Stimulated activated naive B cell treated with anti-CD40 and anti-IgM and Interleukin-4, amounts not matched to agents 10 μg/mL and 1 μg/mL and 100 μg/mL, for 72 hours (primary cell): ENCODE results near the gene GPX1.

Experiments used
- ATAC-seq, 2 donors: fragments of 150-1000 bp; cut with Tn5 transposase; replicated peaks; 2 replicates each; pipeline ENCODE4 v1.10.0; 2021; ENCODE audit warnings: moderate library complexity in 1 of 2
- DNase-seq: peaks from one replicate; pipeline ENCODE4 v3.0.0; 2021
- H3K27ac Mint-ChIP-seq: one replicate; pipeline ENCODE4 v1.8.0; 2022; ENCODE audit warnings: mild to moderate bottlenecking, mixed read lengths
- H3K27me3 Mint-ChIP-seq, 2 donors: one replicate each; pipeline ENCODE4 v1.8.0; 2022; ENCODE audit warnings: mixed read lengths in 2 of 2
- H3K36me3 Mint-ChIP-seq, 2 donors: one replicate each; pipeline ENCODE4 v1.8.0; 2022; ENCODE audit warnings: mixed read lengths in 2 of 2, mild to moderate bottlenecking in 1 of 2
- H3K4me1 Mint-ChIP-seq, 2 donors: one replicate each; pipeline ENCODE4 v1.8.0; 2022; ENCODE audit warnings: mixed read lengths in 2 of 2, mild to moderate bottlenecking in 1 of 2
- H3K4me3 Mint-ChIP-seq, 2 donors: one replicate each; pipeline ENCODE4 v1.8.0; 2022; ENCODE audit warnings: mild to moderate bottlenecking in 2 of 2, mixed read lengths in 2 of 2, moderate library complexity in 1 of 2
- H3K9me3 Mint-ChIP-seq, 2 donors: one replicate each; pipeline ENCODE4 v1.8.0; 2022; ENCODE audit warnings: mixed read lengths in 2 of 2, mild to moderate bottlenecking in 1 of 2

GPX1 gene

DNA sequence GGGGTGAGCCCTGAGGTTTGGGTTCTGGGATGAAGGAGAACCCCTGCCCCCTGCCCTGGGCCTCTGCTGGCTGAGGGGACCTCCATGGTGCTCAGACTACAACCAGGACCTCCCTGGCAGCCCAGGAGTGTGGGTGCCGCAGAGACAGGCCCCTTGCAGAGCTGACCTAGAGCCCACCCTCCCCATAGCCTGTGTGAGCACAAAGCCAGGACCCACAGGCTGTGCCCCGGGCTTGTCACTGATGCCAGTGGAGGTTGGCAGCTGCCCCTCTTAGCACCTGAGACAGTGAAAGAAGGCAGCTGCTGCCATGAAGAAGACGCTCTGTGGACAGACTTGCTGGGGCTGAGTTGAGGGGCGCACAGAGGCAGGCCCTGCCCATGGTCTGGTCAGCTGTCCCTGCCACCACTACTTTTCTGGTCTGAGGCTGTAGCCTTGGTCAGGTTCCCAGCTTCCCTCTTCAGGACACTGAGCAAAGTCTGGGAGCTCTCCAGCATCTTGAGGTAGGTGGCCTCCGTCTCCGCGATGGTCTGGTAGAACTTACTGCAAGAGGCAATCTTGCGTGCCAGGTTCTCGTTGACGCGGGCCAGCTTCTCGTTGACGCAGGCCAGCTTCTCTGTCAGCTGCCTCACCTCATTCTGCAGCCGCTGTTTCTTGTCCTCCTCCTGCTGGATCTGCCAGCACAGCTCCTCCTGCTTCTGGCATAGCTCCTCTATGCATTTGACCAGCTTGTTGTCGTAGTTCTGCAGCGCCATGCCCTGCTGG lies 41.3 kb downstream of the GPX1 start:
- H3K27ac Mint-ChIP-seq = no peak overlapping the region

DNA sequence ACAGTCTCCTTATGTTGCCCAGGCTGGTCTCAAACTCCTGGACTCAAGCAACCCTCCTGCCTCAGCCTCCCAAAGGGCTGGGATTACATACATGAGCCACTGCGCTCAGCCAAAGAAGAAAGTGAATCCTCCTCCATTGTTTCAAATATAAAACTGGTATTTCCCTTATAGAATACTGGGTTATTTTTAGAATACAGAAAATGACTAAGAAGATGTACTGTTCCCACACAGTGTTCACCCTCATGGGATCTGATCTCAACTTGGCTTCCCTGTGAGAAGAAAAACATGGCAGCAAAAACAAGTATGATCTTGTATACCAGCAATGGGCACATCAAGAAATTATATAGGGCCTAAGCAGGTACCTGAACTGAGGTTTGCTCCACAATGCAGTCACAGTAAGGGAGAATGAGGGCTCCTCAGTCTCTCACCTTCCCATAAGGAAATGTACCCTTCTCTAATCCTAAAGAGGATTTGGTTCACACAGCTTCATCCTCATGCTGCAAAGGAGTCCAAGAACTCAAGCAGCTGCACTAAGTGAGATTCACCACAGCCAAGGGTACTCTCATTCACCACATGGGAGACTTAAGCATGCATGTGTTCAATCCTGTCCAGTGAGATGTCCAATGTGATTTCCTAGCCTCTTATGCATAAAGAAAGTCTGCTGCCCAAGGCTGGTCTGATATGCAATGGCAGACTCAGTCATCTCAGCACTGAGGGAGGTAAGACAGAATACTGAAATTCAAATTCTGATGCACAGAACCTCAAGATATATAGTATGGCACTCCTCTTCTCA lies 44.1 kb downstream of the GPX1 start:
- peaks cover 27 to 41% of the 10 kb centered on the region in 2 donors for H3K36me3 Mint-ChIP-seq
- no peak for DNase-seq
- peaks cover 9% of the 10 kb centered on the region in 2 donors for H3K4me1 Mint-ChIP-seq
- no peaks in the 10 kb centered on the region for H3K9me3 Mint-ChIP-seq
- H3K27ac Mint-ChIP-seq = peak overlapping the region; percentile 66
- no peaks in the 10 kb centered on the region for H3K27me3 Mint-ChIP-seq
- peak in 1 of 2 donors; percentile 70 for ATAC-seq
- no peak overlapping the region for H3K4me3 Mint-ChIP-seq

More for the DNA sequence above, 41.3 kb downstream of the GPX1 start:
- no peak for ATAC-seq
- Mint-ChIP-seq H3K4me3 (no peak overlapping the region), H3K36me3 (peaks cover 31 to 40% of the 10 kb centered on the region in 2 donors), H3K27me3 (no peaks in the 10 kb centered on the region), H3K9me3 (no peaks in the 10 kb centered on the region), H3K4me1 (peaks cover 8 to 9% of the 10 kb centered on the region in 2 donors)
- DNase-seq = no peak

DNA sequence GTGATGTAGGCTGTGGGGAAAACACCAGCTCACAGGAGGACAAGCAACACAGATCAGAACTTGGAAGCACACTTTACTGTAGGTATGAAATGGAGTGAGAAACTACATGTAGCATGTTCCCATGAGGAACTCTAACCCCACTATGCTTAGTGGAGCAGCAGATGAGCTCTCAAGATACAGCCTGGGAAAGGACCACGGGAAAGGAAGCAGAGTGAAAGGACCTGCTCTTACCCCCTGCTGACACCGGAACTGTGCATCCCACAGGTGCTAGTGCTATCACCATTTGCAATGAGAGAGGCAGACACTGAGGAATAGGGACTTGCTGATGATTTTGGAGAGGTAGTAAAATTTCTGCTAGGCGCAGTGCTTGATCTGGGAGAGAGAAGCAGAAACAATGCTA lies 46.9 kb downstream of the GPX1 start:
- Mint-ChIP-seq H3K9me3 (no peaks in the 10 kb centered on the region), H3K27ac (no peak overlapping the region), H3K4me3 (no peak overlapping the region), H3K27me3 (no peaks in the 10 kb centered on the region), H3K4me1 (peaks cover 9% of the 10 kb centered on the region in 2 donors), H3K36me3 (peaks cover 32 to 47% of the 10 kb centered on the region in 2 donors)
- DNase-seq (no peak), ATAC-seq (no peak)

DNA sequence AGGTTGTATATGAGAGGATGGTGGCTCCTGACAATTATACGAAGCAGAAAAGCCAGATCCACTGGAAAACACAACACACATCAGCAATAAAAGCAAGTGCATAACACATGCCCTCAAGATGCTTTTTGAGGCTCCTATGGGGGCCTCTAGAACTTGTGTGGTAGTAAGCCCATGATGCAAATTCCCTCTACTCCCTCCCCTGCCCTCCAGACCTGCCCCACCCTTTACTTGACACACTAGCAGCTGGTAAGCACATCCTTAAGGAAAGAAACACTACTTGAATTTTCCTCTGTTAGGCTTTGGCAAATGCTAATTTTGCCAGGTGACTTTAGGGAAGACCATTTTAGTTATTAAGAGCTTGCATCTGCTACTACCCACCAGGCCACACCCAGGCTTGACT lies 47.5 kb downstream of the GPX1 start:
- Mint-ChIP-seq H3K27me3 (no peaks in the 10 kb centered on the region), H3K36me3 (peaks cover 30 to 50% of the 10 kb centered on the region in 2 donors), H3K27ac (no peak overlapping the region), H3K4me1 (peaks cover 9% of the 10 kb centered on the region in 2 donors), H3K4me3 (no peak overlapping the region), H3K9me3 (no peaks in the 10 kb centered on the region)
- DNase-seq (no peak), ATAC-seq (no peak)
